ENCODE results near the gene VAV2.

DNA sequence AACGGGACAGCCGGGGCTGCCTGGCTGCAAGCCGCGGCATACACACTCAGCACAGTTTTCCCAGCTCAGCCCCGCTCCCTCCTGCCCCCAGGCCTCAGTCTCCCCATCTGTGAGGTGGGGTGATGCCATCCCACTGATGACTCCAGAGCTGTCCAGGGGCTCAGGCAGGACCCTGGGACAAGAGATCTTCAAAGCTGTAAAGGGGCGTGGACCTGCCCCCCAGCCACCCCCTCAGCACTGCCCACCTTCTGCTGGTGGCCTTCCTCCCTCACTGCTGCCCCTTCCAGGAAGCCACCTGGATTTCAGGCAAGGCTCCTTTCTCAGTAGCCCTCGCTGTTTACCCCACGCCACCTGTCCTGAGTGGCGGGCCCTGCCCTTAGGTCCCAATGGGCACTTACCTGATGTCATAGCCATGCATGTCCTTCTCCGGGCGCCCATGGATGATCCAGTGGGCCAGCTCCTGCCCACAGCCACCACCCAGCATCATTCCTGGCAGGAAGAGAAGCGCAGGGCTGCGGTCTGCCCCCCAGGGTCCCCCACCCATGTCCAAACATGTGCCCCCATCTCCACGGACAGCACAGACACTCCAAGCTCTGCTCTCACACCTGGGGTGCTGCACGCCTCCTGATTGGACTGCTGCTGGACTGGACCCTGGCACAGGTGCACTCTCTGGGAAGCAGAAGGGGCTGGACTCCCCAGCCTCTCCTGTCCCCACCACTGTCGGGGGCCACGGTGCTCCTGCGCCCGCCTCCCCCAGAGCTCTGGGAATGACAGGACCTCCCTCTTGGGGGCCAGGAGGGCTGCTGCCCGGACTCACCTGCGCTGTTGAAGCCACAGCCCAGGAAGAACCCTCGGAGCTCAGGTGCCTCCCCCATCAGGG is 279.7 kb downstream of the VAV2 start:
- no peak for TF ChIP-seq ZFX (IDR thresholded peaks at IDR 0.05)
- TF ChIP-seq, protein P1, sequence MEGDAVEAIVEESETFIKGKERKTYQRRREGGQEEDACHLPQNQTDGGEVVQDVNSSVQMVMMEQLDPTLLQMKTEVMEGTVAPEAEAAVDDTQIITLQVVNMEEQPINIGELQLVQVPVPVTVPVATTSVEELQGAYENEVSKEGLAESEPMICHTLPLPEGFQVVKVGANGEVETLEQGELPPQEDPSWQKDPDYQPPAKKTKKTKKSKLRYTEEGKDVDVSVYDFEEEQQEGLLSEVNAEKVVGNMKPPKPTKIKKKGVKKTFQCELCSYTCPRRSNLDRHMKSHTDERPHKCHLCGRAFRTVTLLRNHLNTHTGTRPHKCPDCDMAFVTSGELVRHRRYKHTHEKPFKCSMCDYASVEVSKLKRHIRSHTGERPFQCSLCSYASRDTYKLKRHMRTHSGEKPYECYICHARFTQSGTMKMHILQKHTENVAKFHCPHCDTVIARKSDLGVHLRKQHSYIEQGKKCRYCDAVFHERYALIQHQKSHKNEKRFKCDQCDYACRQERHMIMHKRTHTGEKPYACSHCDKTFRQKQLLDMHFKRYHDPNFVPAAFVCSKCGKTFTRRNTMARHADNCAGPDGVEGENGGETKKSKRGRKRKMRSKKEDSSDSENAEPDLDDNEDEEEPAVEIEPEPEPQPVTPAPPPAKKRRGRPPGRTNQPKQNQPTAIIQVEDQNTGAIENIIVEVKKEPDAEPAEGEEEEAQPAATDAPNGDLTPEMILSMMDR (conservative IDR thresholded peaks at IDR 0.05), result no peak

All from C4-2B (cell line).